NK-92 (cell line): Measurements from ENCODE around the gene GNPTAB.
"Not testable (repeated sequence)": the region's sequence is repeated elsewhere in the genome, so short reads cannot be mapped to it uniquely, and the experiment has no call there.

Experiments used
- DNase-seq: peaks from one replicate; lab custom pipeline; 2025; ENCODE audit not compliant: unreplicated experiment; lab: John Stamatoyannopoulos, UW

Gene GNPTAB

GRCh38 chr12:101740566-101740965 lies 90.2 kb downstream of the GNPTAB start:
- DNase-seq, result no peak

DNA sequence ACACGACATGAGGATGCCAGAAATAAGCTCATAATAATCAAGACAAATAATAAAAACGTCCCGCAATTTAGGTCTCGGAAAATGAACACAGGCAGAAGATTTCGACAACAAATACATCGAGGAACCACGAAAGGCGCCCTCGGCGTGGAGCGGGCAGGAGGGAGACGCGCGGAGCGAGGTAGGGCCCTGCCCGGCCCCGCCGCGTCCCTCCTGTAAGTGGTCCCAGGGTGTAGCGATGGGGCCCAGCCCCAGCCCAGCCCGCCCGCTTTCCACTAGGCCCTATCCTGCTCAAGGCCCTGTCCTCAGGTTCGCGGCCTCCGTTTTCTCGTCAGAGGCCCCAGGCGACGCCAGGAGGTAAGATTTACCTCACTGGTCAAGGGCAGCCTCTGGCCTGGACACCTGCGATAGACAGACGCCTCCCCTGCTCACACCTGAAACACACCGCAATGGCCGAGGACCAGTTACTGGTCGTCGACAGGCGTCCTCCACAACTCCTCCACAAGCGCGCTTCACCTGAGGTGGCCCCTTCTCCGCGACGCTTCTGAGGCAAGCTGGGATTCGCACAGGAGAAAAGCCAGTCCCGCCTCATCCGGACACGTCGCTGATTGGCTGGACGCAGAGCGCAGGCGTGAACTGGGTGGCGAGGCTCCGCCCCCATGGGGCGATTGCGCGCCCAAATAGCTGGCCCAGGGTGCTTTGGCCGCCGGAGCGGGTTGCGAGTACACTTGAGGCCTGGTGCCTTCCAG lies 91.7 kb downstream of the GNPTAB start, which contains the start of gene SYCP3:
TSS of gene SYCP3 (minus strand) at position 543 of the 746 bp plus-strand sequence. CDS start 1,527 bp downstream, outside the sequence.
- no peak for DNase-seq

DNA sequence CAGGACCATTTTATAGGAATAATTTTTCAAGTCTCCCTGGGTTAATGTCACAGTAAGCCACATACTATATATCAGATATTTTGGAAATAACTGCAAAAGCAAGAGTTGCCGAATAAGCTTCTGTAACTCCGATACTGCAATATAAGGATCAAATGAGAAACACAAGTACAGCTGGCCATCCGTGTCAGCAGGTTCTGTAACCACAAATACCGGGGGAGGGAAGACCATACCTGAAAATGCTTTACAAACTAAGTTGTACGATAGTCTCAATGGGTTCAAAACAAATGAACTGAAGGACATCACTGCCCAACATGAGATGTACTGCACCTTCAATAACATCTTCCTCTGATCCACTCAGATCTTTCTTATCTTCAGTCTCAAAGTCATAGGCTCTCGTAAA lies 93.3 kb downstream of the GNPTAB start:
- no peak for DNase-seq

DNA sequence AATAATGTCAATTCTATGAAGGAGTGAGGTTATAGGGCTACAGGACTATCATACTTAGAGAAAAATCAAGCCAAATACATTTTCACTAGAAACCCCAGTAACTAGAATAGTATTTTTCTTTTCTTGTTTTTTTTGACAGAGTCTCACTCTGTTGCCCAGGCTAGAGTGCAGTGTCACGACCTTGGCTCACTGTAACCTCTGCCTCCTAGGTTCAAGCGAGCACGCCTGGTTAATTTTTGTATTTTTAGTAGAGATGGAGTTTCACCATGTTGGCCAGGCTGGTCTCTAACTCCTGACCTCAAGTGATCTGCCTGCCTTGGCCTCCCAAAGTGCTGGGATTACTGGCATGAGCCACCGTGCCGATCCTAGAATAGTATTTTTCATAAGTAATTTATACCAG lies 96.3 kb downstream of the GNPTAB start:
- DNase-seq, result not testable (repeated sequence)

DNA sequence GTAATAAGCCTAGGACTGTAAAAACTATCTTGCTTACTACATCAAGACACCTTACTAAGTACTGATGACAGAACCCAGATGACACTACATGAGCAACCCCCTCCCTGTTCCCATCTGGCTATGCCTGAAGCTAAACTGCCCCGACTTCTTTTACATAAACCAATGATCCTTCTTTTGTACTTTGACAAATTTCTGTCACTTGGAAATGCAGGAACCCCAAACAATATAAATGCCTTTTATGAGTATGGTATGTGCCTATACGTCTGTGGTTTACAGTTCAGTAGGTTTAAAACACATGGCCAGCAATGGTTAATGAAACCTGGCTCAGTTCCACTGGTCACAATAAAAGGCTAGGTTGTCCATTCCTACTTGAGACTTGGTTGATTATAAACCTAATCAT lies 97.6 kb downstream of the GNPTAB start:
- DNase-seq, result no peak

DNA sequence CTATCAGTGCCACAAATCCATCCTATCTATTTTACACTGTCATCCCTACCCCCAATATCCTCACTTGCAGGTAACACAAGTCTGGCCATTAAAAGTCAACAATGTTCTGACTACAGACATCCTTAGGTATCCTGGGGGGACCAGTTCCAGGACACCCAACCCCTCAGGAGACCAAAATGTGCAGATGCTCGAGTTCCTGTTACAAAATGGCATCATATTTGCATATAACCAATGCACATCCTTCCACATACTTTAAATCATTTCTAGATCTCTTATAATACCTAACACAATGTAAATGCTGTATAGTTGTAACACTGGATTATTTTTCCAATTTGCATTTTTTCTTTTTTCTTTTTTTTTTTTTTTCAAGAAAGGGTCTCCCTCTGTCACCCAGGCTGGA lies 98.4 kb downstream of the GNPTAB start:
- no peak for DNase-seq

GRCh38 chr12:101729842-101730241 lies 100.9 kb downstream of the GNPTAB start:
- DNase-seq, result no peak

DNA sequence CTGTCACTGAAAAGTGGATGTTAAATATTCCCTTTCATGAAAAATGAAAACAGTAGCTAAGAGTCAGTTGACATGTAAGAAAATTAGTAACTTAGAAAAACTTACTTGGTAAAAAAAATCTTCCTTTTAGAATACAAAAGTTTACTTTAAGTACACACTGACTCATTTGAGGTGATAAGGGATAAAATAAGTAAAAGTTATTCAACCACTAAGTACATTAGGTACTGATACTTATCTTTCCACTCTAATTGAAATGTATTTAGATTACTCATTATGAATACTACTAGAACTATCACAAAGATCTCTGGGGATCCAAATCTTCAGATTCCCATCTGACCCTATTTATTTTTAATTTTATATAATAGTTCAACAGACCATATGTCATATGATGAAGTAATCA lies 103.7 kb downstream of the GNPTAB start:
- DNase-seq, result no peak

DNA sequence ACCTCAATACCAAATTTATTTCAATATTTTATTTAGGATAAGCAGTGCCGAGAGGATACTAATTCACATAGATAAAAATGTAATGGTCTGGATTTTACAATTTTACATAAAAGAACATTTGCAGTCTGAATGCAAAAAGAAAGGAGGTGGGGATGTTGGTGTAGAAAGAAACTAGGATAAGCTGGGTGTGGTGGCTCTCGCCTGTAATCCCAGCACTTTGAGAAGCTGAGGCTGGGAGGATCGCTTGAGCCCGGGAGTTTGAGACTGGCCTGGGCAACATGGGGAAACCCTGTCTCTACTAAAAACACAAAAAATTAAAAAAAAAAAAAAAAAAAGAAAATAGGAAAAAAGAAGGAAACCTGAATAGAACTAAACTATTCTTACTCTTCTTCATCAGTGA lies 108.4 kb downstream of the GNPTAB start:
- DNase-seq, result no peak

DNA sequence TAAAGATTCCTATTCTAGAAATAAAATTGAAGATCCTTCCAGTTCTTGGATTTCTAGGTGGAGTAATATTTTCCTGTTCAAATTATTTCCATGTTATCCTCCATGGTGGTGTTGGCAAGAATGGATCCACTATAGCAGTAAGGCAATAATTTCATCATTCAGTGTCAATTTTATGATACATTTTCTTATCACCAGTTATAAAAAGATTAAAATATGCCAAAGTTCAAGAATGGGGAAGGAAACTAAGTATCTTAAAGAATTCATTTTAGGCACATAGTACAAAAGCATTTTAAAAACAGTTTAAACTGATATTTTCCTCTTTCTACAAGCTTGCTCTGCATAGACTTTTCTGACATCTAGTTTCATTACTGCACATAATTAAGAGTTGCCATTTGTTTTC lies 110.6 kb downstream of the GNPTAB start:
- DNase-seq, result no peak

GRCh38 chr12:101719566-101719965 lies 111.2 kb downstream of the GNPTAB start:
- no peak for DNase-seq

DNA sequence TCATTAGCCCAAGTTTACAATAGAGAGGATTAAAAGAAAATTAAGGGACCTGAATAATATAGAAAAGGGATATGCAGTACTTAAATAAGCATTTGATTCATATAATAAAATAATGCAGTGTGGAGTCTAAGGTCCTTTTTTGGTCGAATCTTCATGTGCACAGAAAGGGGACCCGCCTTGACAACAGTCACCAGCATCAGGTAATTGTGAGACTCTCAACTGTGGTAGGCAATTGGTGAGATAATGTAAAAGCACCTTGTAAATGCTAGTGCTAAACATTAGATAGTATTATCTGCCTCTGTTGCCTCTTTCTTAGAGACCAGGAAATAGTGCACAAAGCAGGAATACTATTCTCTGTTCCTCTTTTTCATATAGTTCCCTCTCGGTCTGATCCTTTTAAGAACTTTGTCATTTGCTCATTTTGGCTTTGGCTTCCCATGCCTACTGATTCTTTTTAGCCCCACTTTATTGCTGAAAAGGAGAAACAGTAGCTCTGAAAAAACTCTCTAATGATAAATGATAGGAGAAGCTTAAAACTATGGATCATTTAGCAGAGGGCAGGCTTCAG lies 115.8 kb downstream of the GNPTAB start:
- DNase-seq, result no peak

- no peak for DNase-seq
Measured at GRCh38 chr12:101713930-101714329, 116.8 kb downstream of the GNPTAB start.

- no peak for DNase-seq
Measured at GRCh38 chr12:101713059-101713682, 117.6 kb downstream of the GNPTAB start.

DNA sequence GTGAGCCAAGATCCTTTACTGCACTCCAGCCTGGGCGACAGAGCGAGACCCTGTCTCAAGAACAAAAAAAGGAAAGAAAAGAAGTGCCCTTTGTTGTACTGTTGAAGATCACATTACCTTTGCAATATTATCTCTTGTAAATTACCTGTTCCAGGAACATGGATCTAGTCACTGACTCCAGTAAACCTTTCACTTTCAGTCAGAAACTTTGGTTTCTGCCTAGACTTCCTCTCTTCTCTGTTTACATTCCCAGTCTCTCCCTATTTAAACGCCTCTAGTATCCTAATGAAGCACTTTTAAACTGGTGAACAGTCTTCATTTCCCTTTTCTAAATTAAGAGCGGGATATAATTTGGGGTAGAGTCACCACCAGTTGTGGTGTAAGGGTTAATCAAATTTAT lies 120.5 kb downstream of the GNPTAB start:
- DNase-seq, result no peak

- DNase-seq, result no peak
Measured at GRCh38 chr12:101707131-101707782, 123.5 kb downstream of the GNPTAB start.

DNA sequence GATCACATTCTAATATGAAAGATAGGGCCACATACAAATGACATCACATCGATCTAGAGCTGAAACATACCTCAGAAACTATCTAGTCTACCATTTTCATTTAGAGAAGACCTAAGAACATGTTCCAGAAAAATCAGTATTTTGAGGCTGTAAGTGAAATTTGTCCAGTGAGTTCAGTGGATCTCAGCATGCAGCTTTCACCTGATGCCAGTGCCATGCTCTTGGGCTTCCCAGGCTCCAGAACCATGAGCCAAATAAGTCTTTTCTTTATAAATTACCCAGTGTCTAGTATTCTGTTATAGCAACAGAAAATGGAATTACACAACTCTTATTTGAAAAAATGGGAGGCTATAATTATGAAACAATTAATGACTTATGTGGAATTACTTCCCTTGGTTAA lies 124.4 kb downstream of the GNPTAB start:
- no peak for DNase-seq

DNA sequence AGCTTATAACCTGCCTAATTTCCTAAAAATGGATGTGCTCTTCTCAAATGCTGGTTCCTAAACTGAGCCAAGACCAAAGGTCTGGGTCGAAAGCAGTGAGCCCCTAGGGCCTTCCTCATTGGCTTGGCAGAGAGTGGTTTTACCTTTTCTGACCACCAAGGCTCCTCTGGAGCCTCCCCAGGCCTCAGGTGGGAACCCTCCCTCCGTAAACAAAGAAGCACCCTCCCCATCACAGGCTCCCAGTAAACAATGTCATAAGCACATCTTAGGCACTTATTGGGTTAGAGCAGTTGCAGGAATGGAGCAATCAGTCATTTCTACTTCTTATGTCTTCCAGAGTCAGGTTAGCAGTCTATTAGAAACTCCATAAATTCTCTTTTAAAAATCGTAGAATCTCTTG lies 127.3 kb downstream of the GNPTAB start:
- DNase-seq, result no peak

DNA sequence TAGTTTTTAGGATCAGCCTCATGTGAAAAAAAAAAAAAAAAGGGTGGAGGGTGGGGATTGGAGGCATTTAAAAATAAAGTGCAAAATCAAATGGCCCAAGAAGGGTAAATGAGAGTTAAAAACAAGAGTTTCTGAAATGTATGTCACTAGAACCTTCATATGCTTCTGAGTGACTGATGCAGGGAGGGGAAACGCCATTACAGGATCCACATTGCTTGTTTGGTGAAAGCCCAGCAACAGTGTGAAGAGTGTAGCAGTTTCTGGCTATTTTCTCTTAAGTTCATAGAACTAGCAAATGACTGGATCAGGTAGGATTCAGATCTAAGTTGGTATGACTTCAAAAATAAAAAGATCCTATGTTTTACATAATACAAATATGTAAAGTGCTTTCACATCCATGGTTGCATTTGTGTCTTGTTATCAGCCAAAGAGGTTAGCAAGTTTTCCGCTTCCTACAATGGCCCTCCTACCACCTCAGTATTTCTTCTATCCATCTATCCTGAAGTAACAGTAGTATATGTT lies 130.4 kb downstream of the GNPTAB start:
- no peak for DNase-seq

DNA sequence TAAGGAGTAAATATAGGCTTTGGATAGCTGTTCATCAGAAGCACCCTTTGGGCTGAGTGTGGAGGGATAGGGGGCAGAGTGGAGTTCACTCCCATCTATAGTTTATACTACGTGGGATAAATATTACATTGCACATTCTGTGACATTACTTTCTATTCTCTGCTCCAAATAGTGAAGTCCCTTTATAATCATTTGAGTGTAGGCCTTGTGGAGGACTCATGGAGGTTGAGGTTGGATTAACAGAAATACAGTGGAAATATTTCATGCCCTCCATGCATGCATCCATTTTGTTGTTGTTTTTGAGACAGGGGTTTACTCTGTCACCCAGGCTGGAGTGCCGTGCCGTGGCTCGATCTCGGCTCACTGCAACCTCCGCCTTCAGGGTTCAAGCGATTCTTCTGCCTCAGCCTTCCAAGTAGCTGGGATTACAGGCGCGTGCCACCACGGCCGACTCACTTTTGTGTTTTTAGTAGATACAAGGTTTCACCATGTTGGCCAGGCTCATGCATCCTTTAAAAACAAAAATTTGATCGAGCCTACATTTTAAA lies 131.9 kb downstream of the GNPTAB start:
- DNase-seq, result no peak
